ENCODE data around the gene IMMP2L. TPM values are rescaled to one million over a fixed set of nuclear protein-coding genes. Genes with fewer than 3 reads are reported as not detected.
"Not testable (repeated sequence)": the region's sequence is repeated elsewhere in the genome, so short reads cannot be mapped to it uniquely, and the experiment has no call there.

IMMP2L gene
- 21.0 TPM for polyA plus RNA-seq
- long read RNA-seq, donor 1, result 0 reads
- long read RNA-seq, donor 2, partial matches to known transcripts, result 18 of 18 reads
- long read RNA-seq, donor 2, other reads (novel, unspliced or antisense), result 0 of 18 reads
- long read RNA-seq, donor 3, partial matches to known transcripts, result 0 of 1 reads
- long read RNA-seq, donor 3, other reads (novel, unspliced or antisense), result 0 of 1 reads
- long read RNA-seq, donor 4, result 0 reads
- long read RNA-seq, donor 5, partial matches to known transcripts, result 11 of 11 reads
- long read RNA-seq, donor 5, other reads (novel, unspliced or antisense), result 0 of 11 reads
- long read RNA-seq, donor 6, result 0 reads
- long read RNA-seq, donor 7, result 0 reads
- long read RNA-seq, donor 8, result 0 reads
- long read RNA-seq, donor 9, partial matches to known transcripts, result 20 of 20 reads
- long read RNA-seq, donor 9, other reads (novel, unspliced or antisense), result 0 of 20 reads
- long read RNA-seq, donor 10, partial matches to known transcripts, result 12 of 12 reads
- long read RNA-seq, donor 10, other reads (novel, unspliced or antisense), result 0 of 12 reads
- long read RNA-seq, donor 11, result 0 reads

DNA sequence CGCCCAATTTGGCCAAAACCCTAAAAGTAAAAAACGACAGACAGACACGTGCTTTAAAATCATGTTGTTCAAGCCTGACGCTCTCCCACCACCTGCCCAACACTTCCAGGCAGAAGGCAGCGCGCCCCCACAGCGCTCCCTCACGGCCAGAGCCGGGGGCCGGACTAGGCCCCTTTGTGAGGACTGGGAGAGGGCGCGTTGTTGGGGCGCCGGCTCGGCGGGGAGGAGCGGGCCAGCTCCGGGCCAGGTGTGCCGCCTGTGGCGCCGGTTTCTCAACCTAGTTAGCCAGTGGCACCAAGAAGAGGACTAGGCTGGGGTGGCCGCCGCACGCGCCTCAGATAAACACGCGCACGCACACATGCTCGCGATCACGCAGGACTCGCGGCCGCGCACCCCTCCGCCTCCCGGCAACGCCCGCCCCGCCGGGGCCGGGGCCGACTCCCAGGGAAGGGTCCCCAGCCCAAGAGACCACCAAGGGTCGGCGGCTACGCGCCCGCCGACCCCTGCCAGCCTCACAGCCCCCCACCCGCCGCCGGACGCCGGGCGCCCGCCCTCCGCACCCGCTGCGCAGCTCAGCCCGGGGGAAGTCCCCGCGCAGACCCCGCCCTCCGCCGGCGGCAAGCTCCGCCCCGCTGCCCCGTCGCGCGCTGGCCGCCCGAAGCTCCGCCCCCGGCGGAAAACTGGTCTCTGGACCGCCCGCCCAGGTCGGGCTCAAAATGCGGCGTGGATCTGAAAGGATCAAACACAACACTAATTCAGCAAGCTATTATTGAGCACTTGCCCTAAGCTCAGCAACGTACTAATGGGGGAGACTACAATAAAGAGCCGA, at the start of gene IMMP2L:
Gene IMMP2L, minus strand, starts transcription at position 589 of the 829 bp plus-strand sequence.
- Histone ChIP-seq H3K4me3 (ENCODE audit: low read length) (peak within 1 kb of the TSS; percentile 70), H3K36me3 (ENCODE audit: control insufficient read depth, insufficient read depth, low read length) (peaks cover 2% of the 10 kb centered on the region), H3K27ac (ENCODE audit: low read length) (peak within 1 kb of the TSS; percentile 46), H3K9me3 (ENCODE audit: control insufficient read depth, low read depth, low read length) (no peaks in the 10 kb centered on the region), H3K4me1 (ENCODE audit: control insufficient read depth, insufficient read depth, low read length) (peaks cover 3% of the 10 kb centered on the region), H3K27me3 (ENCODE audit: control insufficient read depth, insufficient read depth, low read length) (no peaks in the 10 kb centered on the region)
- peak; percentile 83 to 92 for DNase-seq
- no CpG with 5 or more reads among the region's 84 CpGs for WGBS (ENCODE audit: insufficient coverage, low lambda C conversion rate)

DNA sequence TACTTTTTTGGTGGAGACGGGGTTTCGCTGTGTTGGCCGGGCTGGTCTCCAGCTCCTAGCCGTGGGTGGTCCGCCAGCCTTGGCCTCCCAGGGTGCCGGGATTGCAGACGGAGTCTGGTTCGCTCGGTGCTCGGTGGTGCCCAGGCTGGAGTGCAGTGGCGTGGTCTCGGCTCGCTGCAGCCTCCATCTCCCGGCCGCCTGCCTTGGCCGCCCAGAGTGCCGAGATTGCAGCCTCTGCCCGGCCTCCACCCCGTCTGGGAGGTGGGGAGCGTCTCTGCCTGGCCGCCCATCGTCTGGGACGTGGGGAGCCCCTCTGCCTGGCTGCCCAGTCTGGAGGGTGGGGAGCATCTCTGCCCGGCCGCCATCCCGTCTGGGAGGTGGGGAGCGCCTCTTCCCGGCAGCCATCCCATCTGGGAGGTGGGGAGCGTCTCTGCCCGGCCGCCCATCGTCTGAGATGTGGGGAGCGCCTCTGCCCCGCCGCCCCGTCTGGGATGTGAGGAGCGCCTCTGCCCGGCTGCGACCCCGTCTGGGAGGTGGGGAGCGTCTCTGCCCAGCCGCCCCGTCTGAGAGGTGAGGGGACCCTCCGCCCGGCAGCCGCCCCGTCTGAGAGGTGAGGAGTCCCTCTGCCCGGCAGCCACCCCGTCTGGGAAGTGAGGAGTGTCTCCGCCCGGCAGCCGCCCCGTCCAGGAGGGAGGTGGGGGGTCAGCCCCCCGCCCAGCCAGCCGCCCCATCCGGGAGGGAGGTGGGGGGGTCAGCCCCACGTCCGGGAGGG, 47.4 kb upstream of the IMMP2L start:
- not testable (repeated sequence) for H3K9me3 ChIP-seq (ENCODE audit: control insufficient read depth, low read depth, low read length); H3K4me1 ChIP-seq (ENCODE audit: control insufficient read depth, insufficient read depth, low read length); DNase-seq; H3K36me3 ChIP-seq (ENCODE audit: control insufficient read depth, insufficient read depth, low read length); H3K27ac ChIP-seq (ENCODE audit: low read length); H3K4me3 ChIP-seq (ENCODE audit: low read length); H3K27me3 ChIP-seq (ENCODE audit: control insufficient read depth, insufficient read depth, low read length)
- no CpG with 5 or more reads among the region's 58 CpGs for WGBS (ENCODE audit: insufficient coverage, low lambda C conversion rate)

DNA sequence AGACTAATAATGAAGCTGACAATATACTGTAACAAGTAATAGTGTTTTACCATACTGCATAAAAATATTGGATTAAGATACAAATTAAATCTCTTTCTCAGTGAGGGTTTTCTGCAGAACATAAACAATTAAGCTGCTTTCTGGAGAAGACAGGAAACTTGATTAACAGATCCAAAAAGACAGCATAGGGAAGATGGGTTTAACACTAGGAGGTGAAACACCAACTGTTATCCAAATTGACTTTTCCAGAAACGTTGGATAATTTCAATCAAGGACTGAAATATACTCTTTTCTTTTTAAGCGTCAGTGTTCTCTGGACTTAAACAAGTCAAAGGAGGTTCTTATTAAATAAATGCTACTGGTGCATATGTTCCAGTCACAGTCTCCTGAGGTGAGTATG, 45.3 kb upstream of the IMMP2L start:
- Histone ChIP-seq H3K27ac (ENCODE audit: low read length) (no peak overlapping the region), H3K4me1 (ENCODE audit: control insufficient read depth, insufficient read depth, low read length) (no peaks in the 10 kb centered on the region), H3K27me3 (ENCODE audit: control insufficient read depth, insufficient read depth, low read length) (no peaks in the 10 kb centered on the region), H3K4me3 (ENCODE audit: low read length) (no peak overlapping the region), H3K9me3 (ENCODE audit: control insufficient read depth, low read depth, low read length) (peaks cover 9% of the 10 kb centered on the region), H3K36me3 (ENCODE audit: control insufficient read depth, insufficient read depth, low read length) (no peaks in the 10 kb centered on the region)
- 86% methylated on average over 2 of the region's 2 CpGs for WGBS (ENCODE audit: insufficient coverage, low lambda C conversion rate)
- DNase-seq, result no peak

DNA sequence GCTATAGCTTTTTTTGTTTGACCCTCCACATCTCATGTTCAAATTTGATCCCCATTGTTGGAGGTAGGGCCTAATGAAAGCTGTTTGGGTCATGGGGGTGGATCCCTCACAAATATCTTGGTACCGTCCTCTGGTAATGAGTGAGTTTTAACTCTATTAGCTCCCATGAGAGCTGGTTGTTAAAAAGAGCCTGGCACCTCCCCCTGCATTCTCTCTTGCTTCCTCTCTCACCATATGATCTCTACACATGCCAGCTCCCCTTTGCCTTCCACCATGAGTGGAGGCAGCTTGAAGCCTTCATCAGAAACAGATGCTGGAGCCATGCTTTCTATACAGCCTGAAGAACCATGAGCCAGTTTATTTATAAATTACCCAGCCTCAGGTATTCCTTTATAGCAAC, 43.0 kb upstream of the IMMP2L start:
- Histone ChIP-seq H3K4me3 (ENCODE audit: low read length) (no peak overlapping the region), H3K27ac (ENCODE audit: low read length) (no peak overlapping the region), H3K27me3 (ENCODE audit: control insufficient read depth, insufficient read depth, low read length) (no peaks in the 10 kb centered on the region), H3K9me3 (ENCODE audit: control insufficient read depth, low read depth, low read length) (peaks cover 9% of the 10 kb centered on the region), H3K4me1 (ENCODE audit: control insufficient read depth, insufficient read depth, low read length) (no peaks in the 10 kb centered on the region), H3K36me3 (ENCODE audit: control insufficient read depth, insufficient read depth, low read length) (no peaks in the 10 kb centered on the region)
- WGBS (ENCODE audit: insufficient coverage, low lambda C conversion rate), result no CpG with 5 or more reads among the region's 1 CpG
- DNase-seq, result no peak

DNA sequence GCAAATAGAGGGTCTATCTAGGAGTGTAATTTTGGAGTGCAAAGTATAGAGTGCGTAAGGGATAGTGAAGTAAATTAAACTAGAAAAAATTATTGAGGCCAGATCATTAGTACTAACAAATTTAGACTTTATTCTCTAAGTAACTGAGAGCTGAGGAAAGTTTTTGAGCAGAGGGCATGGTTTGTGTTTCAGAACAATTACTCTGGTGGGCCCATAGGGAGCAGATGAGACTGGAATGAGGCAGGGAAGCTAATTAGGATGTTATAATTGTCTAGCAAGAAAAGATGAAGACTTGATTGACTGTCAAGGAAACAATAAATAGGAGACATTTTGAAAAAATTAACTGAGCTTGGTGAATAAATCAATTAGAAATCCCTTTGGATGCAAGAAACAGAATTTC, 37.8 kb upstream of the IMMP2L start:
- Histone ChIP-seq H3K27ac (ENCODE audit: low read length) (no peak overlapping the region), H3K4me1 (ENCODE audit: control insufficient read depth, insufficient read depth, low read length) (no peaks in the 10 kb centered on the region)
- 100% methylated on average over 1 of the region's 1 CpG for WGBS (ENCODE audit: insufficient coverage, low lambda C conversion rate)

DNA sequence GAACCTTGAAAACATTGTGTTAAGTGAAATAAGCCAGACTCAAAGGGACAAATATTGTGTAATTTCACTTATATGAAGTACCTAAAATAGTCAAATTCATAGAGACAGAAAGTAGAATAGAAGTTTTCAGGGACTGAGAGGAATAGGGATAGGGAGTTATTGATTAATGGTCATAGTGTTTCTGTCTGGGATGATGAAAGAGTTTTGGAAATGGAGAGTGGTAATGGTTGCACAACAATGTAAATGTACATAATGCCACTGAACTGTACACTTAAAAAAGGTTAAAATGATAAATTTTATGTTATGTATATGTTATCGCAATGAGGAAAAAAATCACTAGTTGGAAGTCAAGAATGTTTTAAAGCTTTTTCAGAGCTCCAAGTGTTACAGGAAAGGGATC, 33.5 kb upstream of the IMMP2L start:
- no peak for DNase-seq
- Histone ChIP-seq H3K36me3 (ENCODE audit: control insufficient read depth, insufficient read depth, low read length) (no peaks in the 10 kb centered on the region), H3K4me3 (ENCODE audit: low read length) (no peak overlapping the region), H3K4me1 (ENCODE audit: control insufficient read depth, insufficient read depth, low read length) (no peaks in the 10 kb centered on the region), H3K27ac (ENCODE audit: low read length) (no peak overlapping the region), H3K9me3 (ENCODE audit: control insufficient read depth, low read depth, low read length) (no peaks in the 10 kb centered on the region), H3K27me3 (ENCODE audit: control insufficient read depth, insufficient read depth, low read length) (no peaks in the 10 kb centered on the region)
- 100% methylated on average over 1 of the region's 1 CpG for WGBS (ENCODE audit: insufficient coverage, low lambda C conversion rate)

More for the DNA sequence above, 37.8 kb upstream of the IMMP2L start:
- H3K4me3 ChIP-seq (ENCODE audit: low read length), result no peak overlapping the region
- no peaks in the 10 kb centered on the region for H3K9me3 ChIP-seq (ENCODE audit: control insufficient read depth, low read depth, low read length)
- H3K27me3 ChIP-seq (ENCODE audit: control insufficient read depth, insufficient read depth, low read length), result no peaks in the 10 kb centered on the region
- no peak for DNase-seq
- no peaks in the 10 kb centered on the region for H3K36me3 ChIP-seq (ENCODE audit: control insufficient read depth, insufficient read depth, low read length)

DNA sequence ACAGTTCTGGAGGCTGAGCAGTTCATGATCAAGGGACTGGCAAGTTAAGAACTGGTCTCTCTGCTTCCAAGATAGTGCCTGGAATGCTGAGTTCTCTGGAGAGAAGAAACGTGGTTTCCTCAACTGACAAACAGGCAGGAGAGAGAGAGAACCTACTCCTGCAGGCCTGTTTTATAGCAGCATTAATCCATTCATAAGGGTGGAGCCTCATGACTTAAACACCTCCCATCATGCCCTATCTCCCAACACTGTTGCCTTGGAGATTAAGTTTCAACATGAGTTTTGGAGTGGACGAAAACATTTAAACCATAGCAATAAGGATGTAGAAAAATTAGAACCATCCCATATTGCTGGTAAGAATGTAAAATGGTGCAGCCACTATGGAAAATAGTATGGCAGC, 32.3 kb upstream of the IMMP2L start:
- no peak for DNase-seq
- no CpG with 5 or more reads among the region's 2 CpGs for WGBS (ENCODE audit: insufficient coverage, low lambda C conversion rate)
- no peaks in the 10 kb centered on the region for H3K9me3 ChIP-seq (ENCODE audit: control insufficient read depth, low read depth, low read length)
- no peak overlapping the region for H3K4me3 ChIP-seq (ENCODE audit: low read length)
- H3K4me1 ChIP-seq (ENCODE audit: control insufficient read depth, insufficient read depth, low read length), result no peaks in the 10 kb centered on the region
- no peaks in the 10 kb centered on the region for H3K27me3 ChIP-seq (ENCODE audit: control insufficient read depth, insufficient read depth, low read length)
- no peak overlapping the region for H3K27ac ChIP-seq (ENCODE audit: low read length)
- H3K36me3 ChIP-seq (ENCODE audit: control insufficient read depth, insufficient read depth, low read length), result no peaks in the 10 kb centered on the region

DNA sequence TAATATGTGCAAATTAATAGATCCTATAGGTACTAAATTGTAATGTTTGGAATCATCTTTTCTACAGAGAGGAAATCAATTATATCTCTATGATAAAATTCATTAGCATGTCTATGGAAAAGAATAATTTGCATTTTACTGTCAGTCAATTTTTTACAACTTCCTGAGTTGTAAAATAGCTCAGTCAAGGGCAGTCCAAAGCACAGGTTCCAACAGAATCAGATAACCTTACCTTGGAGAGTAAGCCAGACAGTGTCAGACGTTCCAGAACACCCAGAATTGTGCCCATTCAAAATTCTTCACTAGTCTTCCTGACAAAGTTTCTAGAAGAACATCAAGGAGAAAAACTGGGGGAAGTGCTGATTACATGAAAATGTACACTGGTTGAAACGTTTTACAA, 31.1 kb upstream of the IMMP2L start:
- H3K27me3 ChIP-seq (ENCODE audit: control insufficient read depth, insufficient read depth, low read length), result no peaks in the 10 kb centered on the region
- H3K4me1 ChIP-seq (ENCODE audit: control insufficient read depth, insufficient read depth, low read length), result no peaks in the 10 kb centered on the region
- peak; percentile 19 to 65 for DNase-seq
- WGBS (ENCODE audit: insufficient coverage, low lambda C conversion rate), result no CpG with 5 or more reads among the region's 2 CpGs
- H3K4me3 ChIP-seq (ENCODE audit: low read length), result no peak overlapping the region
- H3K27ac ChIP-seq (ENCODE audit: low read length), result no peak overlapping the region
- no peaks in the 10 kb centered on the region for H3K9me3 ChIP-seq (ENCODE audit: control insufficient read depth, low read depth, low read length)
- no peaks in the 10 kb centered on the region for H3K36me3 ChIP-seq (ENCODE audit: control insufficient read depth, insufficient read depth, low read length)

DNA sequence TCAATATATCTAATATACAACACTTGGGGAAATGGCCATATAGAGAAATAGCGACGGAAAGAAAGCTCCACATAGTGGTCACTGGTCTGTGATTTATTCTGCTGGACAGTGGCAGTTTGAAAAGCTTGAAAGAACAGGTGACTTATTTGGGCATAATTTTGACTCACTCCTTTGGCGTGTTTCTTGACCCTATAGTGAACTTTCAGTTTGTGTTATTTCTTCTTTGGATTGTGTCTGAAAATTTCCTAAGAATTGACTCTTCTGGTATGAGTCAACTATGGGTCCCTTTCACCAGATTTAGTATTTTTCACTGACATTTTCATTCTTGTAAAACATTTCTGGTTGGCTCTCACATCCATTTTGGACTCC, 25.8 kb upstream of the IMMP2L start:
- Histone ChIP-seq H3K9me3 (ENCODE audit: control insufficient read depth, low read depth, low read length) (no peaks in the 10 kb centered on the region), H3K27me3 (ENCODE audit: control insufficient read depth, insufficient read depth, low read length) (no peaks in the 10 kb centered on the region), H3K27ac (ENCODE audit: low read length) (no peak overlapping the region), H3K4me1 (ENCODE audit: control insufficient read depth, insufficient read depth, low read length) (no peaks in the 10 kb centered on the region), H3K36me3 (ENCODE audit: control insufficient read depth, insufficient read depth, low read length) (no peaks in the 10 kb centered on the region), H3K4me3 (ENCODE audit: low read length) (no peak overlapping the region)
- WGBS (ENCODE audit: insufficient coverage, low lambda C conversion rate), result no CpG with 5 or more reads among the region's 3 CpGs
- DNase-seq, result no peak
